K562 (cell line): Measurements from ENCODE around the gene ADAM10. TPM values are rescaled to one million over a fixed set of nuclear protein-coding genes. Genes with fewer than 3 reads are reported as not detected.

Experiments used
- ATAC-seq: fragments of 200-7000 bp; cut with Tn5 transposase; 3 replicates; pipeline ENCODE4 v1.9.1; 2020; ENCODE audit warnings: moderate library complexity
- BruUV-seq: library from RNA; stranded (reverse); fragments of 400-500 nt; replicated peaks from 2 replicates; lab custom pipeline; 2021; lab: Mats Ljungman, UMichigan
- CTCF ChIA-PET: fragments of 300-600 bp; formaldehyde crosslinking; extraction: SDS; loops from one replicate; lab custom pipeline; 2021; ENCODE audit warnings: low intra/inter-chr PET ratio; lab: Yijun Ruan, JAX
- POLR2A ChIA-PET: fragments of 300-600, 350-650 bp; sonication (Branson Sonifier 250); formaldehyde crosslinking; extraction: SDS; loops from one replicate; lab custom pipeline; 2021; ENCODE audit warnings: antibody characterized with exemption, inconsistent platforms; lab: Yijun Ruan, JAX
- DNase-seq, 4 experiments: peaks; one replicate each; pipeline versions ENCODE4 v3.0.0 to v3.0.0-alpha.2; 2011 to 2018; ENCODE audit warnings: low spot score in 3 of 4, mixed read lengths in 3 of 4; ENCODE audit errors: extremely low read depth in 1 of 4
- FAIRE-seq: peaks from 2 replicates; lab custom pipeline; 2011; peaks lifted over from hg19 to GRCh38; lab: Jason Lieb, UNC
- H2AFZ ChIP-seq: 2 replicates; pipeline ENCODE4 v1.6.0; 2011; ENCODE audit warnings: low read depth, low read length, control low read depth, inconsistent platforms
- H3K27ac ChIP-seq: fragments of 200-600 bp; 3 replicates; pipeline ENCODE4 v1.8.0; 2011; ENCODE audit warnings: low read depth, mild to moderate bottlenecking, control low read depth, inconsistent platforms, low read length, moderate library complexity, mixed read lengths; ENCODE audit errors: extremely low read depth
- H3K27me3 ChIP-seq, 2 experiments: fragments of 300-600 bp in 1 of 2; 2 replicates in 1 of 2; 3 replicates in 1 of 2; pipeline versions ENCODE4 v1.6.0 to v1.8.0; 2011; ENCODE audit warnings: inconsistent platforms in 2 of 2, low read length in 2 of 2, mild to moderate bottlenecking in 1 of 2, mixed read lengths in 1 of 2, moderate library complexity in 1 of 2; ENCODE audit not compliant: control insufficient read depth in 2 of 2, insufficient read depth in 2 of 2
- H3K36me3 ChIP-seq: fragments of 300-600 bp; 3 replicates; pipeline ENCODE4 v1.8.0; 2011; ENCODE audit warnings: mild to moderate bottlenecking, low read length, inconsistent platforms; ENCODE audit not compliant: control insufficient read depth, insufficient read depth
- H3K4me1 ChIP-seq, 2 experiments: fragments of 200-600 bp in 1 of 2; replicated peaks in 1 of 2; 2 replicates in 1 of 2; 3 replicates in 1 of 2; pipeline versions ENCODE4 v1.5.1 to v1.8.0; 2011; ENCODE audit warnings: inconsistent platforms in 2 of 2, low read length in 2 of 2, mild to moderate bottlenecking in 1 of 2, mixed read lengths in 1 of 2, moderate library complexity in 1 of 2; ENCODE audit not compliant: control insufficient read depth in 2 of 2, insufficient read depth in 2 of 2
- H3K4me2 ChIP-seq: 2 replicates; pipeline ENCODE4 v1.6.1; 2011; ENCODE audit warnings: low read length, control low read depth, inconsistent platforms, mixed read lengths; ENCODE audit not compliant: insufficient read depth
- H3K4me3 ChIP-seq: fragments of 200-600 bp; sonication (generic), shearing (Covaris generic); 2 replicates; pipeline ENCODE4 v1.5.1; 2016; ENCODE audit warnings: control low read depth, inconsistent platforms
- H3K79me2 ChIP-seq: fragments of 200-600 bp; 3 replicates; pipeline ENCODE4 v1.8.0; 2011; ENCODE audit warnings: low read length, inconsistent platforms; ENCODE audit not compliant: control insufficient read depth, insufficient read depth
- H3K9ac ChIP-seq, 2 experiments: 2 replicates each; pipeline versions ENCODE4 v1.6.0 to v1.6.1; 2011; ENCODE audit warnings: low read depth in 2 of 2, low read length in 2 of 2, control low read depth in 1 of 2, inconsistent platforms in 1 of 2, mild to moderate bottlenecking in 1 of 2, mixed read lengths in 1 of 2; ENCODE audit not compliant: insufficient read depth in 1 of 2
- H3K9me1 ChIP-seq: one replicate; pipeline ENCODE4 v1.6.0; 2011; ENCODE audit warnings: inconsistent platforms, mild to moderate bottlenecking, low read length, moderate library complexity; ENCODE audit not compliant: control insufficient read depth, insufficient read depth
- H3K9me3 ChIP-seq: replicated peaks from 2 replicates; pipeline ENCODE4 v1.5.1; 2011; ENCODE audit warnings: low read depth, low read length, inconsistent platforms; ENCODE audit not compliant: control insufficient read depth, insufficient read depth
- H4K20me1 ChIP-seq: replicated peaks from 2 replicates; pipeline ENCODE4 v1.6.1; 2011; ENCODE audit warnings: low read length, inconsistent platforms, mixed read lengths; ENCODE audit not compliant: control insufficient read depth, insufficient read depth
- FOXA3 ChIP-seq, 2 experiments: fragments of 450-650 bp in 1 of 2; sonication (generic) in 1 of 2; formaldehyde crosslinking; IDR thresholded peaks in 1 of 2; conservative IDR thresholded peaks in 1 of 2; 2 replicates each; pipeline versions ENCODE4 v1.4.0 to v1.8.0; 2020 to 2022; ENCODE audit warnings: mild to moderate bottlenecking in 2 of 2, missing genetic modification reagents in 1 of 2
- FOXK2 ChIP-seq, 2 experiments: fragments of 450-650 bp; IDR thresholded peaks in 1 of 2; conservative IDR thresholded peaks in 1 of 2; 2 replicates each; pipeline ENCODE4 v1.6.1; 2016; ENCODE audit warnings: low read depth in 2 of 2, mild to moderate bottlenecking in 1 of 2
- KLF16 ChIP-seq: IDR thresholded peaks from 2 replicates; pipeline ENCODE4 v1.6.1; 2016; ENCODE audit warnings: antibody characterized with exemption
- RAD21 ChIP-seq, 2 experiments: fragments of 250-450 bp in 1 of 2; fragments of 450-650 bp in 1 of 2; sonication (Bioruptor Pico) in 1 of 2; formaldehyde crosslinking in 1 of 2; IDR thresholded peaks in 1 of 2; conservative IDR thresholded peaks in 1 of 2; 2 replicates each; pipeline versions ENCODE4 v1.4.0 to v1.8.0; 2020 to 2022; ENCODE audit warnings: mild to moderate bottlenecking in 2 of 2, moderate library complexity in 1 of 2
- RBM14 ChIP-seq: fragments of 200-400 bp; formaldehyde crosslinking; IDR thresholded peaks from 2 replicates; pipeline ENCODE4 v1.6.1; 2018; ENCODE audit warnings: low read depth, mild to moderate bottlenecking, low read length, moderate library complexity, borderline replicate concordance; ENCODE audit not compliant: insufficient read depth
- SMARCA5 ChIP-seq: fragments of 450-650 bp; IDR thresholded peaks from 2 replicates; pipeline ENCODE4 v1.6.1; 2016
- ZBTB8A ChIP-seq: fragments of 450-650 bp; IDR thresholded peaks from 2 replicates; pipeline ENCODE4 v1.6.1; 2018; ENCODE audit warnings: mild to moderate bottlenecking, moderate library complexity; ENCODE audit not compliant: partially characterized antibody
- WGBS: fragments of 100-300 bp; shearing (Covaris generic); methylation state at CpG from one replicate; pipeline ENCODE4 v1.1.6; 2016; ENCODE audit warnings: low coverage, mixed read lengths; ENCODE audit not compliant: insufficient coverage; ENCODE audit errors: missing lambda C conversion rate; 5-methylcytosine and 5-hydroxymethylcytosine counted together
- in situ Hi-C: fragments of 300-500 bp; cut with MboI; formaldehyde crosslinking; loops from 4 replicates; pipeline ENCODE4 v1.15.0; 2018; ENCODE audit warnings: inconsistent platforms, mixed read lengths
- intact Hi-C: fragments of 100-400 bp; cut with micrococcal nuclease; formaldehyde crosslinking; loops from 2 replicates; pipeline ENCODE4 v1.14.2; 2022
- polyA plus RNA-seq, 8 experiments: library from polyadenylated mRNA; depleted of rRNA in 4 of 8; stranded (reverse) in 5 of 8; unstranded in 3 of 8; fragments of >200 nt; fragmentation: Nextera tagmentation in 2 of 8; fragmentation: Illumina TruSeq in 1 of 8; extraction: Ambion mirVana in 2 of 8; extraction: Trizol in 1 of 8; gene quantifications; 2 replicates each; pipeline versions ENCODE4 v1.2.1 to v1.2.3, GENCODE V29; 2011 to 2014; ENCODE audit warnings: inconsistent platforms in 1 of 8, missing spikeins in 1 of 8
- total RNA-seq, 7 experiments: library from RNA; depleted of rRNA in 6 of 7; stranded (reverse); fragments of >200 nt in 6 of 7; fragmentation: Illumina TruSeq in 2 of 7; extraction: Trizol in 2 of 7; gene quantifications; 2 replicates each; pipeline versions ENCODE4 v1.2.1 to v1.2.3, GENCODE V29; 2011 to 2021; ENCODE audit warnings: low replicate concordance in 1 of 7
- TF ChIP-seq, protein P1 (sequence below), 2 experiments: fragments of 450-650 bp in 1 of 2; sonication (generic) in 1 of 2; formaldehyde crosslinking; conservative IDR thresholded peaks; 2 replicates each; pipeline versions ENCODE4 v1.4.0 to v1.8.1; 2020 to 2022; ENCODE audit warnings: mild to moderate bottlenecking in 1 of 2, missing genetic modification reagents in 1 of 2
- TF ChIP-seq, protein P2 (sequence below): fragments of 450-650 bp; IDR thresholded peaks from 2 replicates; pipeline ENCODE4 v1.6.1; 2016; ENCODE audit warnings: mild to moderate bottlenecking
- TF ChIP-seq, protein P3 (sequence below): fragments of 250-450 bp; sonication (Bioruptor Pico); IDR thresholded peaks from 2 replicates; pipeline ENCODE4 v1.8.0; 2022; ENCODE audit warnings: moderate library complexity, mild to moderate bottlenecking, inconsistent platforms
- TF ChIP-seq, protein P4 (sequence below): fragments of 250-450 bp; sonication (Bioruptor Pico); IDR thresholded peaks from 2 replicates; pipeline ENCODE4 v1.5.0; 2021; ENCODE audit warnings: mild to moderate bottlenecking, borderline replicate concordance
- TF ChIP-seq, protein P5 (sequence below), 2 experiments: fragments of 450-650 bp; conservative IDR thresholded peaks; 2 replicates each; pipeline ENCODE4 v1.6.1; 2017; ENCODE audit warnings: mild to moderate bottlenecking in 2 of 2, moderate library complexity in 2 of 2

The ADAM10 gene
- total and polyA plus RNA-seq, 9 of the 15 experiments (the other 6 are each of a cell fraction or from before 2014, with no cell fraction given) = 11.9 to 152 (median 57.3) TPM

DNA sequence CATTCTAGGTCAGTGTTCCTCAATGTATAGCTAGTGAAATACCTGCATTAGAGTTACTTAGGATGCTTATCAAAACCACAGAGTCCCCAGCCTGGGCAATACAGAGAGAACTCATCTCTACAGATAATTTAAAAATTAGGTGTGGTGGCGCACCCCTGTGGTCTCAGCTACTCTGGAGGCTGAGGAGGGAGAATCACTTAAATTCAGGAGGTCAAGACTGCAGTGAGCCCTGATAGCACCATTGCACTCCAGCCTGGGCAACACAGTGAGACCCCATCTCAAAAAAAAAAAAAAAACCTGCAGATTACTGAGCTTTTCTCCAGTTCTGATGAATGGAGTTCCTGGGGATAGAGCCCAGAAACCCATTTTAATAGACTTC is 11.5 kb upstream of the ADAM10 start:
- no peak overlapping the region for H3K9ac ChIP-seq
- H3K36me3 ChIP-seq = no peaks in the 10 kb centered on the region
- H3K9me3 ChIP-seq = peaks cover 2% of the 10 kb centered on the region
- DNase-seq (no peak), FAIRE-seq (no peak), ATAC-seq (no peak)
- in situ Hi-C loops (no loop called here), intact Hi-C loops (no loop called here)
- H3K4me1 ChIP-seq = no peaks in the 10 kb centered on the region
- H3K27ac ChIP-seq = no peak overlapping the region
- 67% methylated on average over 1 of the region's 1 CpG for WGBS
- H3K9me1 ChIP-seq = no peaks in the 10 kb centered on the region
- no TSS peak for BruUV-seq
- no peaks in the 10 kb centered on the region for H3K79me2 ChIP-seq
- H3K4me2 ChIP-seq = no peak overlapping the region
- no peaks in the 10 kb centered on the region for H4K20me1 ChIP-seq
- no peak overlapping the region for H2AFZ ChIP-seq
- POLR2A ChIA-PET = interaction anchor here (1.9 kb wide), 1 partner anchor 10 kb away, joined by 5 read pairs; the partner anchor contains the start of gene MINDY2
- CTCF ChIA-PET = interaction anchor here (1.1 kb wide), 1 partner anchor 533 kb away, joined by 3 read pairs; no protein-coding TSS in a partner anchor
- no peak overlapping the region for H3K4me3 ChIP-seq
- no peaks in the 10 kb centered on the region for H3K27me3 ChIP-seq
- TF ChIP-seq, protein P1, sequence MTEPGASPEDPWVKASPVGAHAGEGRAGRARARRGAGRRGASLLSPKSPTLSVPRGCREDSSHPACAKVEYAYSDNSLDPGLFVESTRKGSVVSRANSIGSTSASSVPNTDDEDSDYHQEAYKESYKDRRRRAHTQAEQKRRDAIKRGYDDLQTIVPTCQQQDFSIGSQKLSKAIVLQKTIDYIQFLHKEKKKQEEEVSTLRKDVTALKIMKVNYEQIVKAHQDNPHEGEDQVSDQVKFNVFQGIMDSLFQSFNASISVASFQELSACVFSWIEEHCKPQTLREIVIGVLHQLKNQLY (CRISPR knock-in tag; conservative IDR thresholded peaks at IDR 0.05) = no peak
- TF ChIP-seq, protein P2, sequence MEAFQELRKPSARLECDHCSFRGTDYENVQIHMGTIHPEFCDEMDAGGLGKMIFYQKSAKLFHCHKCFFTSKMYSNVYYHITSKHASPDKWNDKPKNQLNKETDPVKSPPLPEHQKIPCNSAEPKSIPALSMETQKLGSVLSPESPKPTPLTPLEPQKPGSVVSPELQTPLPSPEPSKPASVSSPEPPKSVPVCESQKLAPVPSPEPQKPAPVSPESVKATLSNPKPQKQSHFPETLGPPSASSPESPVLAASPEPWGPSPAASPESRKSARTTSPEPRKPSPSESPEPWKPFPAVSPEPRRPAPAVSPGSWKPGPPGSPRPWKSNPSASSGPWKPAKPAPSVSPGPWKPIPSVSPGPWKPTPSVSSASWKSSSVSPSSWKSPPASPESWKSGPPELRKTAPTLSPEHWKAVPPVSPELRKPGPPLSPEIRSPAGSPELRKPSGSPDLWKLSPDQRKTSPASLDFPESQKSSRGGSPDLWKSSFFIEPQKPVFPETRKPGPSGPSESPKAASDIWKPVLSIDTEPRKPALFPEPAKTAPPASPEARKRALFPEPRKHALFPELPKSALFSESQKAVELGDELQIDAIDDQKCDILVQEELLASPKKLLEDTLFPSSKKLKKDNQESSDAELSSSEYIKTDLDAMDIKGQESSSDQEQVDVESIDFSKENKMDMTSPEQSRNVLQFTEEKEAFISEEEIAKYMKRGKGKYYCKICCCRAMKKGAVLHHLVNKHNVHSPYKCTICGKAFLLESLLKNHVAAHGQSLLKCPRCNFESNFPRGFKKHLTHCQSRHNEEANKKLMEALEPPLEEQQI = no peak
- TF ChIP-seq, protein P3, sequence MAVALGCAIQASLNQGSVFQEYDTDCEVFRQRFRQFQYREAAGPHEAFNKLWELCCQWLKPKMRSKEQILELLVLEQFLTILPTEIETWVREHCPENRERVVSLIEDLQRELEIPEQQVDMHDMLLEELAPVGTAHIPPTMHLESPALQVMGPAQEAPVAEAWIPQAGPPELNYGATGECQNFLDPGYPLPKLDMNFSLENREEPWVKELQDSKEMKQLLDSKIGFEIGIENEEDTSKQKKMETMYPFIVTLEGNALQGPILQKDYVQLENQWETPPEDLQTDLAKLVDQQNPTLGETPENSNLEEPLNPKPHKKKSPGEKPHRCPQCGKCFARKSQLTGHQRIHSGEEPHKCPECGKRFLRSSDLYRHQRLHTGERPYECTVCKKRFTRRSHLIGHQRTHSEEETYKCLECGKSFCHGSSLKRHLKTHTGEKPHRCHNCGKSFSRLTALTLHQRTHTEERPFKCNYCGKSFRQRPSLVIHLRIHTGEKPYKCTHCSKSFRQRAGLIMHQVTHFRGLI (CRISPR knock-in tag) = no peak
- TF ChIP-seq, protein P4, sequence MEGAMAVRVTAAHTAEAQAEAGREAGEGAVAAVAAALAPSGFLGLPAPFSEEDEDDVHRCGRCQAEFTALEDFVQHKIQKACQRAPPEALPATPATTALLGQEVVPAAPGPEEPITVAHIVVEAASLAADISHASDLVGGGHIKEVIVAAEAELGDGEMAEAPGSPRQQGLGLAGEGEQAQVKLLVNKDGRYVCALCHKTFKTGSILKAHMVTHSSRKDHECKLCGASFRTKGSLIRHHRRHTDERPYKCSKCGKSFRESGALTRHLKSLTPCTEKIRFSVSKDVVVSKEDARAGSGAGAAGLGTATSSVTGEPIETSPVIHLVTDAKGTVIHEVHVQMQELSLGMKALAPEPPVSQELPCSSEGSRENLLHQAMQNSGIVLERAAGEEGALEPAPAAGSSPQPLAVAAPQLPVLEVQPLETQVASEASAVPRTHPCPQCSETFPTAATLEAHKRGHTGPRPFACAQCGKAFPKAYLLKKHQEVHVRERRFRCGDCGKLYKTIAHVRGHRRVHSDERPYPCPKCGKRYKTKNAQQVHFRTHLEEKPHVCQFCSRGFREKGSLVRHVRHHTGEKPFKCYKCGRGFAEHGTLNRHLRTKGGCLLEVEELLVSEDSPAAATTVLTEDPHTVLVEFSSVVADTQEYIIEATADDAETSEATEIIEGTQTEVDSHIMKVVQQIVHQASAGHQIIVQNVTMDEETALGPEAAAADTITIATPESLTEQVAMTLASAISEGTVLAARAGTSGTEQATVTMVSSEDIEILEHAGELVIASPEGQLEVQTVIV = no peak
- TF ChIP-seq FOXA3 (CRISPR knock-in tag; conservative IDR thresholded peaks at IDR 0.05 in 1 of 2, IDR thresholded peaks at IDR 0.05 in 1 of 2) (no peak), RBM14 (no peak), KLF16 (no peak), RAD21 (CRISPR knock-in tag; conservative IDR thresholded peaks at IDR 0.05 in 1 of 2, IDR thresholded peaks at IDR 0.05 in 1 of 2) (0 out of 4 replicates have a peak, but pooled peaks of 1 of the 2 experiments have one; percentile 10), ZBTB8A (no peak), SMARCA5 (no peak), FOXK2 (conservative IDR thresholded peaks at IDR 0.05 in 1 of 2, IDR thresholded peaks at IDR 0.05 in 1 of 2; ENCODE audit: low read depth in 2 of 2) (no peak)
- TF ChIP-seq, protein P5, sequence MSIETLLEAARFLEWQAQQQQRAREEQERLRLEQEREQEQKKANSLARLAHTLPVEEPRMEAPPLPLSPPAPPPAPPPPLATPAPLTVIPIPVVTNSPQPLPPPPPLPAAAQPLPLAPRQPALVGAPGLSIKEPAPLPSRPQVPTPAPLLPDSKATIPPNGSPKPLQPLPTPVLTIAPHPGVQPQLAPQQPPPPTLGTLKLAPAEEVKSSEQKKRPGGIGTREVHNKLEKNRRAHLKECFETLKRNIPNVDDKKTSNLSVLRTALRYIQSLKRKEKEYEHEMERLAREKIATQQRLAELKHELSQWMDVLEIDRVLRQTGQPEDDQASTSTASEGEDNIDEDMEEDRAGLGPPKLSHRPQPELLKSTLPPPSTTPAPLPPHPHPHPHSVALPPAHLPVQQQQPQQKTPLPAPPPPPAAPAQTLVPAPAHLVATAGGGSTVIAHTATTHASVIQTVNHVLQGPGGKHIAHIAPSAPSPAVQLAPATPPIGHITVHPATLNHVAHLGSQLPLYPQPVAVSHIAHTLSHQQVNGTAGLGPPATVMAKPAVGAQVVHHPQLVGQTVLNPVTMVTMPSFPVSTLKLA (conservative IDR thresholded peaks at IDR 0.05) = no peak
